GM12865 (cell line): Measurements from ENCODE around the gene RELL1.

Experiments used
- DNase-seq: peaks from one replicate; pipeline ENCODE4 v3.0.0; 2010; ENCODE audit warnings: low read depth
- H3K4me3 ChIP-seq: 2 replicates; pipeline ENCODE4 v1.5.1; 2011; ENCODE audit warnings: mild to moderate bottlenecking, low read depth, low read length, control low read depth
- CTCF ChIP-seq: IDR thresholded peaks from 2 replicates; pipeline ENCODE4 v1.5.1; 2011; ENCODE audit warnings: low read length, control low read depth, low read depth, inconsistent platforms; ENCODE audit not compliant: insufficient read depth; ENCODE audit errors: missing control alignments

RELL1 gene

GRCh38 chr4:37649268-37649667 lies 36.9 kb downstream of the RELL1 start:
- TF ChIP-seq CTCF, result no peak
- DNase-seq, result no peak
- no peak overlapping the region for H3K4me3 ChIP-seq

- no peak overlapping the region for H3K4me3 ChIP-seq
- no peak for TF ChIP-seq CTCF
- no peak for DNase-seq
Observed at GRCh38 chr4:37648084-37648817, 37.9 kb downstream of the RELL1 start.

- no peak for DNase-seq
- no peak overlapping the region for H3K4me3 ChIP-seq
- no peak for TF ChIP-seq CTCF
Observed at GRCh38 chr4:37646247-37646646, 39.9 kb downstream of the RELL1 start.

- no peak for TF ChIP-seq CTCF
- no peak overlapping the region for H3K4me3 ChIP-seq
- no peak for DNase-seq
Observed at GRCh38 chr4:37645736-37646135, 40.4 kb downstream of the RELL1 start.

- H3K4me3 ChIP-seq, result no peak overlapping the region
- no peak for TF ChIP-seq CTCF
- no peak for DNase-seq
Observed at GRCh38 chr4:37644962-37645361, 41.2 kb downstream of the RELL1 start.

- TF ChIP-seq CTCF, result no peak
- no peak overlapping the region for H3K4me3 ChIP-seq
- no peak for DNase-seq
Observed at GRCh38 chr4:37641886-37642849, 44.0 kb downstream of the RELL1 start.

GRCh38 chr4:37641352-37641751 lies 44.8 kb downstream of the RELL1 start:
- H3K4me3 ChIP-seq, result no peak overlapping the region
- no peak for TF ChIP-seq CTCF
- no peak for DNase-seq
